Neutrophil (primary cell): ENCODE measurements around the gene CPSF2.

Experiments
- H3K27ac ChIP-seq: fragments of 200-600 bp; sonication (generic); 2 replicates; pipeline ENCODE4 v1.5.1; 2016; ENCODE audit warnings: mild to moderate bottlenecking, moderate library complexity
- H3K27me3 ChIP-seq: fragments of 200-600 bp; sonication (generic); 2 replicates; pipeline ENCODE4 v1.6.0; 2016; ENCODE audit warnings: mild to moderate bottlenecking
- H3K36me3 ChIP-seq: fragments of 200-600 bp; sonication (generic); 2 replicates; pipeline ENCODE4 v1.5.1; 2017
- H3K4me1 ChIP-seq, 2 experiments: fragments of 200-600 bp in 1 of 2; sonication (generic) in 1 of 2; 1 replicate in 1 of 2; 2 replicates in 1 of 2; pipeline versions ENCODE4 v1.5.1 to v1.6.1; 2013 to 2016; ENCODE audit warnings: low read depth in 1 of 2, low read length in 1 of 2, mild to moderate bottlenecking in 1 of 2, moderate library complexity in 1 of 2; ENCODE audit not compliant: control insufficient read depth in 1 of 2, insufficient read depth in 1 of 2
- H3K4me3 ChIP-seq, 2 experiments: fragments of 200-600 bp in 1 of 2; sonication (generic) in 1 of 2; 1 replicate in 1 of 2; 2 replicates in 1 of 2; pipeline ENCODE4 v1.5.1; 2013 to 2016; ENCODE audit warnings: low read depth in 1 of 2, low read length in 1 of 2, mild to moderate bottlenecking in 1 of 2, moderate library complexity in 1 of 2
- H3K9me3 ChIP-seq: fragments of 200-600 bp; sonication (generic); 2 replicates; pipeline ENCODE4 v1.5.1; 2016
- CTCF ChIP-seq: fragments of 200-600 bp; sonication (generic); IDR thresholded peaks from 2 replicates; pipeline ENCODE4 v1.5.1; 2016; ENCODE audit warnings: antibody characterized with exemption

The CPSF2 gene

GRCh38 chr14:92121670-92122350 lies at the start of gene CPSF2, which contains the start of gene NDUFB1:
Gene CPSF2 (plus strand): TSS chr14:92121969. CDS start chr14:92130985, 9,016 bp downstream.
Gene NDUFB1 (minus strand): TSS chr14:92121706. CDS start chr14:92117637, 4,069 bp downstream.
- Histone ChIP-seq H3K36me3 (peaks cover 26% of the 10 kb centered on the region), H3K27me3 (no peaks in the 10 kb centered on the region), H3K4me3 (peak within 1 kb of the TSS; percentile 83 to 94), H3K9me3 (no peaks in the 10 kb centered on the region), H3K4me1 (peaks cover 22 to 34% of the 10 kb centered on the region in 2 experiments), H3K27ac (peak within 1 kb of the TSS; percentile 93)
- peak; percentile 65 for TF ChIP-seq CTCF

GRCh38 chr14:92074555-92074954 lies 47.2 kb upstream of the CPSF2 start:
- Histone ChIP-seq H3K27ac (no peak overlapping the region), H3K4me1 (peaks cover 0 to 6% of the 10 kb centered on the region in 2 experiments), H3K4me3 (no peak overlapping the region), H3K27me3 (no peaks in the 10 kb centered on the region), H3K36me3 (peaks cover 73% of the 10 kb centered on the region), H3K9me3 (no peaks in the 10 kb centered on the region)
- TF ChIP-seq CTCF: no peak

GRCh38 chr14:92088494-92088893 lies 33.3 kb upstream of the CPSF2 start:
- no peak for TF ChIP-seq CTCF
- Histone ChIP-seq H3K4me1 (no peaks in the 10 kb centered on the region), H3K36me3 (peaks cover 80% of the 10 kb centered on the region), H3K27me3 (no peaks in the 10 kb centered on the region), H3K9me3 (no peaks in the 10 kb centered on the region), H3K27ac (no peak overlapping the region), H3K4me3 (no peak overlapping the region)

GRCh38 chr14:92093320-92093719 lies 28.4 kb upstream of the CPSF2 start:
- no peaks in the 10 kb centered on the region for H3K9me3 ChIP-seq
- TF ChIP-seq CTCF: no peak
- H3K4me3 ChIP-seq: no peak overlapping the region
- no peaks in the 10 kb centered on the region for H3K4me1 ChIP-seq
- H3K27me3 ChIP-seq: no peaks in the 10 kb centered on the region
- H3K27ac ChIP-seq: no peak overlapping the region
- H3K36me3 ChIP-seq: peaks cover 64% of the 10 kb centered on the region

GRCh38 chr14:92099802-92100201 lies 22.0 kb upstream of the CPSF2 start:
- Histone ChIP-seq H3K27me3 (no peaks in the 10 kb centered on the region), H3K27ac (no peak overlapping the region), H3K9me3 (no peaks in the 10 kb centered on the region), H3K36me3 (peaks cover 16% of the 10 kb centered on the region), H3K4me1 (peaks cover 7 to 12% of the 10 kb centered on the region in 2 experiments), H3K4me3 (no peak overlapping the region)
- no peak for TF ChIP-seq CTCF
